Spleen (tissue), 11 donors: ENCODE results near the gene ATP7B. TPM values are rescaled to one million over a fixed set of nuclear protein-coding genes. Genes with fewer than 3 reads are reported as not detected.

Experiments used
- DNase-seq: peaks from one replicate; pipeline ENCODE4 v3.0.0-alpha.2; 2020
- H3K27ac ChIP-seq, 8 donors: fragments of 200-600 bp; sonication (generic) in 7 of 8; 1 replicate in 4 of 8; 2 replicates in 4 of 8; pipeline versions ENCODE4 v1.5.0 to v1.8.0; 2016 to 2021; ENCODE audit warnings: inconsistent platforms in 4 of 8, mild to moderate bottlenecking in 4 of 8, moderate library complexity in 1 of 8
- H3K27me3 ChIP-seq, 7 donors: fragments of 200-600 bp; sonication (generic) in 6 of 7; replicated peaks in 1 of 7; 1 replicate in 4 of 7; 2 replicates in 3 of 7; pipeline versions ENCODE4 v1.5.0 to v1.8.0; 2016 to 2021; ENCODE audit warnings: inconsistent platforms in 3 of 7, mild to moderate bottlenecking in 1 of 7
- H3K36me3 ChIP-seq, 6 donors: fragments of 200-600 bp; sonication (generic) in 5 of 6; 1 replicate in 4 of 6; 2 replicates in 2 of 6; pipeline versions ENCODE4 v1.5.0 to v1.8.0; 2016 to 2021; ENCODE audit warnings: inconsistent platforms in 2 of 6
- H3K4me1 ChIP-seq, 6 donors: fragments of 200-600 bp; sonication (generic) in 5 of 6; 1 replicate in 3 of 6; 2 replicates in 3 of 6; pipeline versions ENCODE4 v1.5.0 to v1.8.0; 2016 to 2021; ENCODE audit warnings: inconsistent platforms in 3 of 6
- H3K4me3 ChIP-seq, 8 donors: fragments of 200-600 bp; sonication (generic) in 7 of 8; 1 replicate in 4 of 8; 2 replicates in 4 of 8; pipeline versions ENCODE4 v1.5.0 to v1.8.0; 2016 to 2021; ENCODE audit warnings: inconsistent platforms in 4 of 8, mild to moderate bottlenecking in 4 of 8, moderate library complexity in 2 of 8
- H3K9me3 ChIP-seq, 8 donors: fragments of 200-600 bp; sonication (generic) in 7 of 8; 1 replicate in 4 of 8; 2 replicates in 4 of 8; pipeline versions ENCODE4 v1.5.0 to v1.8.0; 2016 to 2021; ENCODE audit warnings: inconsistent platforms in 4 of 8
- CTCF ChIP-seq, 11 experiments: fragments of 200-600 bp in 7 of 11; fragments of 450-650 bp in 4 of 11; sonication (generic) in 4 of 11; IDR thresholded peaks in 8 of 11; conservative IDR thresholded peaks in 3 of 11; 1 replicate in 7 of 11; 2 replicates in 4 of 11; pipeline versions ENCODE4 v1.4.0 to v1.8.0; 2016 to 2021; ENCODE audit warnings: antibody characterized with exemption in 11 of 11, inconsistent platforms in 4 of 11, mild to moderate bottlenecking in 1 of 11
- POLR2A ChIP-seq, 3 donors: fragments of 450-650 bp; IDR thresholded peaks; one replicate each; pipeline ENCODE4 v1.5.1; 2017; ENCODE audit warnings: antibody characterized with exemption in 3 of 3, mild to moderate bottlenecking in 1 of 3
- POLR2AphosphoS5 ChIP-seq, 3 donors: sonication (generic); formaldehyde crosslinking; IDR thresholded peaks; one replicate each; pipeline ENCODE4 v1.5.1; 2017; ENCODE audit warnings: antibody characterized with exemption in 3 of 3
- WGBS, 5 donors: extraction: QIAGEN DNeasy Blood & Tissue Kit in 3 of 5; methylation state at CpG; one replicate each; pipeline versions ENCODE4 v1.1.5 to v1.1.7; 2013 to 2018; 5-methylcytosine and 5-hydroxymethylcytosine counted together
- intact Hi-C: fragments of 100-400 bp; cut with DNase I; formaldehyde crosslinking; loops from one replicate; pipeline ENCODE4 v1.15.0; 2023; ENCODE audit warnings: low total_unique reads
- polyA plus RNA-seq, 3 donors: library from polyadenylated mRNA; stranded (reverse); fragments of 200-250 nt; gene quantifications; one replicate each; pipeline ENCODE4 v1.2.1, GENCODE V29; 2013
- total RNA-seq, 7 donors: library from RNA; depleted of rRNA in 3 of 7; stranded (reverse); fragments of >200 nt in 3 of 7; fragmentation: NEBNext Ultra II Directional in 4 of 7; extraction: Animal tissue kit (Norgen Biotek cat#: 25700) in 4 of 7; gene quantifications; one replicate each; pipeline versions ENCODE4 v1.1.0 to v1.2.1, GENCODE V29; 2016 to 2021
- donor health status: healthy with polysubstance abuse.
- donor health status: DM: no; HTN: no; CAD: no; lungs with moderate emphysema.
- donor health status: DM: no; HTN: no; CAD: no.
- donor health status: Bipolar disorder and iron deficiency.
- donor health status: healthy.
- donor health status: DM: no; HTN: no; CAD: no.
- donor health status: DM: yes; HTN: yes; CAD: no.

The ATP7B gene
- total and polyA plus RNA-seq, 10 donors: 0.17 to 3.7 (median 2.4) TPM

GRCh38 chr13:51943721-51944120 is 67.5 kb downstream of the ATP7B start:
- Histone ChIP-seq H3K27ac (no peak overlapping the region), H3K4me3 (no peak overlapping the region), H3K27me3 (peaks cover 0 to 6% (median 0%) of the 10 kb centered on the region in 7 donors), H3K9me3 (no peaks in the 10 kb centered on the region), H3K4me1 (peaks cover 0 to 24% (median 2%) of the 10 kb centered on the region in 6 donors), H3K36me3 (peaks cover 0 to 2% (median 0%) of the 10 kb centered on the region in 6 donors)
- DNase-seq: no peak
- intact Hi-C loops: no loop called here
- WGBS, 5 donors: 79 to 94% (median 84%) methylated on average over 7 to 8 of the region's 8 CpGs
- no peak for TF ChIP-seq POLR2A (IDR thresholded peaks at IDR 0.05)

- WGBS, 5 donors: 48 to 64% (median 55%) methylated on average over 9 of the region's 9 CpGs
- TF ChIP-seq POLR2A (IDR thresholded peaks at IDR 0.05): no peak
- peak in 1 of 3 donors; percentile 36 for TF ChIP-seq POLR2AphosphoS5 (IDR thresholded peaks at IDR 0.05)
- TF ChIP-seq CTCF (IDR thresholded peaks at IDR 0.05 in 8 of 11, conservative IDR thresholded peaks at IDR 0.05 in 3 of 11): no peak
- no peaks in the 10 kb centered on the region for H3K9me3 ChIP-seq
- H3K4me1 ChIP-seq: peaks cover 0 to 24% (median 2%) of the 10 kb centered on the region in 6 donors
- H3K27ac ChIP-seq: peak overlapping the region in 7 of 8 donors; percentile 0 to 60 (median 38)
- DNase-seq: no peak
- intact Hi-C loops: no loop called here
- peak overlapping the region in 4 of 8 donors; percentile 2 to 38 (median 14) for H3K4me3 ChIP-seq
- H3K27me3 ChIP-seq: peaks cover 0 to 6% (median 0%) of the 10 kb centered on the region in 7 donors
- H3K36me3 ChIP-seq: peaks cover 0 to 5% (median 0%) of the 10 kb centered on the region in 6 donors
Measured at GRCh38 chr13:51942189-51942588, 69.1 kb downstream of the ATP7B start.

GRCh38 chr13:51938454-51938853 is 72.8 kb downstream of the ATP7B start:
- DNase-seq: no peak
- intact Hi-C loops: no loop called here
- H3K36me3 ChIP-seq: peaks cover 0 to 17% (median 0%) of the 10 kb centered on the region in 6 donors
- no peaks in the 10 kb centered on the region for H3K27me3 ChIP-seq
- H3K27ac ChIP-seq: no peak overlapping the region
- no peak overlapping the region for H3K4me3 ChIP-seq
- H3K9me3 ChIP-seq: no peaks in the 10 kb centered on the region
- TF ChIP-seq POLR2AphosphoS5 (IDR thresholded peaks at IDR 0.05): no peak
- TF ChIP-seq CTCF (IDR thresholded peaks at IDR 0.05 in 8 of 11, conservative IDR thresholded peaks at IDR 0.05 in 3 of 11): no peak
- TF ChIP-seq POLR2A (IDR thresholded peaks at IDR 0.05): no peak
- WGBS, 5 donors: 79 to 88% (median 82%) methylated on average over 3 of the region's 3 CpGs
- peaks cover 0 to 15% (median 2%) of the 10 kb centered on the region in 6 donors for H3K4me1 ChIP-seq

- DNase-seq: no peak
- Histone ChIP-seq H3K36me3 (peaks cover 0 to 17% (median 0%) of the 10 kb centered on the region in 6 donors), H3K4me1 (peaks cover 0 to 10% (median under 1%) of the 10 kb centered on the region in 6 donors), H3K9me3 (no peaks in the 10 kb centered on the region), H3K27ac (no peak overlapping the region), H3K27me3 (no peaks in the 10 kb centered on the region), H3K4me3 (no peak overlapping the region)
- 84 to 96% (median 86%) methylated on average over 22 of the region's 22 CpGs for WGBS, 5 donors
- TF ChIP-seq CTCF (IDR thresholded peaks at IDR 0.05 in 8 of 11, conservative IDR thresholded peaks at IDR 0.05 in 3 of 11) (no peak), POLR2A (IDR thresholded peaks at IDR 0.05) (no peak), POLR2AphosphoS5 (IDR thresholded peaks at IDR 0.05) (no peak)
- intact Hi-C loops: no loop called here
Measured at GRCh38 chr13:51937320-51938290, 73.6 kb downstream of the ATP7B start.
